Measurements from ENCODE around the gene DBNL.

The DBNL gene

DNA sequence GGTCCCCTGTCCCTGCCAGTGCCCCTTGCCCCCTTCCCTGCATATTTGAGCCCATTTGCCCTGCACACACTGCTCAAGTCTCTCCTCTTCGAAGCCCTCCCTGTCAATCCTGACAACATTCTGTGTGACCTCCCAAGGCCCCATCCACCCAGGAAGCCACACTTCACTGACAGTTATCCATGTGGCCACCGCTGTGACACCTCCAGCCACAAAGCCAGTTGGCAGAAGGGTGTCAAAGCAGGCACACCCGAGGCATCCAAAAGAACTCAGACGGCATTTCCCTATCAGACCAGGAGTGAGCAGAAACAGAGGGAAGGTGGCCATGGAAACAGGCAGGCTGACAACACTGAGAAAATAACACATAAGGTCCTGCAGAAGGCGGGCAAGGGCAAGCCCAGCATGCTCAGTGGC is 33.2 kb downstream of the DBNL start:
- H3K4me1 ChIP-seq (ENCODE audit: control insufficient read depth, insufficient read depth, low read length): peaks cover 46% of the 10 kb centered on the region
- H3K27me3 ChIP-seq (ENCODE audit: control insufficient read depth, insufficient read depth, low read length): no peaks in the 10 kb centered on the region
- H3K9me3 ChIP-seq (ENCODE audit: control insufficient read depth, low read length): no peaks in the 10 kb centered on the region
- H3K4me3 ChIP-seq (ENCODE audit: low read length): no peak overlapping the region
- no peak overlapping the region for H3K9ac ChIP-seq (ENCODE audit: low read length)
- H3K36me3 ChIP-seq (ENCODE audit: control insufficient read depth, insufficient read depth, low read length): peaks cover 6% of the 10 kb centered on the region

DNA sequence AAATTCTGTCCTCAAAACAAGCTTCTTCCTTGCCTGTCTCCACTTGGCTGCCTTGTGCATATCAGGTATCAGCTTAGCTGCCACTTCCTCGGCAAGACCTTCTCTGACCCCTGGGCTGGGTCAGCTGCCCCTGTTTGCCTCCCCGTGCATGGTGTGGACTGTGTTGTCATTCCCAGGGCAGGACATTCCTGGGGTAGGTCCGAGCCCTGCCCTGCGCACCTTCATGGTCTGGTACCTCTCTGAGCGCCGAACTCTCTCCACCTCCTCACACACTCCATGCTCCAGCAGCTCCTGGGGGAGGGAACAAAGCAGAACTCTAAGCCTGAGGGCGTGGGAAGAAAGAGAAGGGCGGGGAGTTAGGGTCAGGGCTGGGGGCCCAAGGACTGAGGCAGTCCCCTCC is 34.0 kb downstream of the DBNL start:
- H3K9ac ChIP-seq (ENCODE audit: low read length): no peak overlapping the region
- H3K9me3 ChIP-seq (ENCODE audit: control insufficient read depth, low read length): no peaks in the 10 kb centered on the region

GRCh38 chr7:44079331-44080021 is 35.0 kb downstream of the DBNL start:
- Histone ChIP-seq H3K9ac (ENCODE audit: low read length) (no peak overlapping the region), H3K4me1 (ENCODE audit: control insufficient read depth, insufficient read depth, low read length) (peaks cover 28% of the 10 kb centered on the region), H3K27me3 (ENCODE audit: control insufficient read depth, insufficient read depth, low read length) (no peaks in the 10 kb centered on the region), H3K4me3 (ENCODE audit: low read length) (no peak overlapping the region), H3K9me3 (ENCODE audit: control insufficient read depth, low read length) (no peaks in the 10 kb centered on the region), H3K36me3 (ENCODE audit: control insufficient read depth, insufficient read depth, low read length) (peaks cover 6% of the 10 kb centered on the region)

More for the DNA sequence above, 34.0 kb downstream of the DBNL start:
- Histone ChIP-seq H3K36me3 (ENCODE audit: control insufficient read depth, insufficient read depth, low read length) (peaks cover 6% of the 10 kb centered on the region), H3K27me3 (ENCODE audit: control insufficient read depth, insufficient read depth, low read length) (no peaks in the 10 kb centered on the region), H3K4me3 (ENCODE audit: low read length) (no peak overlapping the region), H3K4me1 (ENCODE audit: control insufficient read depth, insufficient read depth, low read length) (peaks cover 38% of the 10 kb centered on the region)

GRCh38 chr7:44080118-44080517 is 35.6 kb downstream of the DBNL start:
- peak overlapping the region; percentile 78 for H3K9ac ChIP-seq (ENCODE audit: low read length)
- H3K36me3 ChIP-seq (ENCODE audit: control insufficient read depth, insufficient read depth, low read length): peaks cover 6% of the 10 kb centered on the region
- peaks cover 28% of the 10 kb centered on the region for H3K4me1 ChIP-seq (ENCODE audit: control insufficient read depth, insufficient read depth, low read length)
- no peak overlapping the region for H3K4me3 ChIP-seq (ENCODE audit: low read length)
- no peaks in the 10 kb centered on the region for H3K27me3 ChIP-seq (ENCODE audit: control insufficient read depth, insufficient read depth, low read length)
- no peaks in the 10 kb centered on the region for H3K9me3 ChIP-seq (ENCODE audit: control insufficient read depth, low read length)

- Histone ChIP-seq H3K9ac (ENCODE audit: low read length) (peak overlapping the region; percentile 78), H3K4me3 (ENCODE audit: low read length) (no peak overlapping the region), H3K4me1 (ENCODE audit: control insufficient read depth, insufficient read depth, low read length) (peaks cover 23% of the 10 kb centered on the region), H3K9me3 (ENCODE audit: control insufficient read depth, low read length) (no peaks in the 10 kb centered on the region), H3K36me3 (ENCODE audit: control insufficient read depth, insufficient read depth, low read length) (peaks cover 6% of the 10 kb centered on the region), H3K27me3 (ENCODE audit: control insufficient read depth, insufficient read depth, low read length) (no peaks in the 10 kb centered on the region)
Measured at GRCh38 chr7:44080686-44081265, 36.3 kb downstream of the DBNL start.

DNA sequence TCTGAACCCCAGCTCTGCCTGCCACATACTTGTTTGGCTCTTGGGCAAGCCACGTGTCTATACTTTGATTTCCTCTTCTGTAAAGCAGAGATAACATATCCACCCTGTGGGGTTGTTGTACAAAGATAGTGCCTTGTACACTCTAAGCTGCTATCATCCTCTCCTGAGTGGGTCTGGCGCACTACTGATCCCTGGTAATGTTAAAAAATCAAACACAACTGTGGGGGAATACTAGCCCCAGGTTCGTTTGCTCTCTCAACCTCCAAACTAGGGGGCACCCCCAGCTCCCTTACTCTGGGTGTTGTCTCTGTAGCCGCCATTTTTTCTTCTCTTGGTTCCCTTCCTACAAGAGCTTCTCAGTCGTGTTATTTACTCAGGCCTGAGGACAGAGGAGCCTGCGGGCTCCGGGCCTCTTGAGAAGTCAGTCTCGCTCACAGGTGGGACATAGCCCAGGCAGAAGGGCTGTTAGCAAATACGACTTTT is 36.8 kb downstream of the DBNL start:
- Histone ChIP-seq H3K9me3 (ENCODE audit: control insufficient read depth, low read length) (no peaks in the 10 kb centered on the region), H3K36me3 (ENCODE audit: control insufficient read depth, insufficient read depth, low read length) (peaks cover 6% of the 10 kb centered on the region), H3K4me1 (ENCODE audit: control insufficient read depth, insufficient read depth, low read length) (peaks cover 18% of the 10 kb centered on the region), H3K4me3 (ENCODE audit: low read length) (peak overlapping the region; percentile 53), H3K9ac (ENCODE audit: low read length) (peak overlapping the region; percentile 78), H3K27me3 (ENCODE audit: control insufficient read depth, insufficient read depth, low read length) (no peaks in the 10 kb centered on the region)

- Histone ChIP-seq H3K4me1 (ENCODE audit: control insufficient read depth, insufficient read depth, low read length) (peaks cover 17% of the 10 kb centered on the region), H3K9ac (ENCODE audit: low read length) (peak overlapping the region; percentile 61), H3K9me3 (ENCODE audit: control insufficient read depth, low read length) (no peaks in the 10 kb centered on the region), H3K27me3 (ENCODE audit: control insufficient read depth, insufficient read depth, low read length) (no peaks in the 10 kb centered on the region), H3K4me3 (ENCODE audit: low read length) (peak overlapping the region; percentile 43), H3K36me3 (ENCODE audit: control insufficient read depth, insufficient read depth, low read length) (peaks cover 6% of the 10 kb centered on the region)
Measured at GRCh38 chr7:44082541-44083207, 38.2 kb downstream of the DBNL start.

DNA sequence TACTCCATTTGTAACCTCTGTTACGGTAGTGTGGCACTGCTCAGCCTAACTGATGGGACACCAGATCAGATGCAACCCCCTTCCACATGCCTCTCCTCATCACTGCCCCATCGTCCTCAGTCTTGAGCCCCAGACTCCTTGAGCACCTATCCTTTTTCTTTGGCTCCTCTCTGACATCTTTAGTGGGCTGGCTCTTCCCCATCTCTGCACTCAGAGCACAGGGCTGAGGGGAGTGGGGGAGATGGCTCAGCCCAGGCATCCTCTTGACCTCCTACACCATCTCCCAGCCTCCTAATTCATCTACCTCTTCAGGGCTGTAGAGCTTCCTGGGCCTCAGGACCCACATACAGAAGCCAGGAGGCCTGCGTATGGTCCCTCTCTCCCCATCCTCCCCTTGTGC is 39.3 kb downstream of the DBNL start:
- H3K27me3 ChIP-seq (ENCODE audit: control insufficient read depth, insufficient read depth, low read length): no peaks in the 10 kb centered on the region
- H3K4me1 ChIP-seq (ENCODE audit: control insufficient read depth, insufficient read depth, low read length): peaks cover 17% of the 10 kb centered on the region
- H3K36me3 ChIP-seq (ENCODE audit: control insufficient read depth, insufficient read depth, low read length): peaks cover 6% of the 10 kb centered on the region
- no peak overlapping the region for H3K4me3 ChIP-seq (ENCODE audit: low read length)
- H3K9ac ChIP-seq (ENCODE audit: low read length): no peak overlapping the region
- H3K9me3 ChIP-seq (ENCODE audit: control insufficient read depth, low read length): no peaks in the 10 kb centered on the region

DNA sequence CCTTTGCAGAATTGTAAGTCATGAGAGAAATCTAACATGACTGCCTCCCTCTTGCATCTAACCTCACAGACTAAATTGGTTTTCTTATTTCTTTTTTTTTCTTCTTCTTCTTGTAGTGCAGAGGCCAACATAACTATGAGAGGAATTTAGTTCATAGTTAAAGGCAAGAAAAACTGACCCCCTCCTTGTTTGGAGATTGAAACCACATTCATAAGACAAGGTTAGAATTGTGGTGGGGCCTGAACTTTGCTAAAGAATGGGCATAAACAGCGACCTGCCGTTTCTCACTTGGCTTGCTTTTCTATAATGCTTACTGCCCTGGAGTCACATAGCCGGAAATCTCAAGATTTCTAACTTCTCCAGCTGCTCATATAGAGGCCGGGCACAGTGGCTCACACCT is 40.2 kb downstream of the DBNL start:
- Histone ChIP-seq H3K9me3 (ENCODE audit: control insufficient read depth, low read length) (no peaks in the 10 kb centered on the region), H3K27me3 (ENCODE audit: control insufficient read depth, insufficient read depth, low read length) (no peaks in the 10 kb centered on the region), H3K4me3 (ENCODE audit: low read length) (no peak overlapping the region), H3K4me1 (ENCODE audit: control insufficient read depth, insufficient read depth, low read length) (peaks cover 17% of the 10 kb centered on the region), H3K36me3 (ENCODE audit: control insufficient read depth, insufficient read depth, low read length) (peaks cover 5% of the 10 kb centered on the region), H3K9ac (ENCODE audit: low read length) (no peak overlapping the region)

GRCh38 chr7:44085546-44085945 is 41.0 kb downstream of the DBNL start:
- Histone ChIP-seq H3K4me1 (ENCODE audit: control insufficient read depth, insufficient read depth, low read length) (peaks cover 12% of the 10 kb centered on the region), H3K4me3 (ENCODE audit: low read length) (no peak overlapping the region), H3K9me3 (ENCODE audit: control insufficient read depth, low read length) (no peaks in the 10 kb centered on the region), H3K9ac (ENCODE audit: low read length) (no peak overlapping the region), H3K36me3 (ENCODE audit: control insufficient read depth, insufficient read depth, low read length) (no peaks in the 10 kb centered on the region), H3K27me3 (ENCODE audit: control insufficient read depth, insufficient read depth, low read length) (no peaks in the 10 kb centered on the region)

- H3K4me3 ChIP-seq (ENCODE audit: low read length): no peak overlapping the region
Measured at GRCh38 chr7:44086627-44087026, 42.1 kb downstream of the DBNL start.

More at GRCh38 chr7:44086627-44087026, 42.1 kb downstream of the DBNL start:
- Histone ChIP-seq H3K9me3 (ENCODE audit: control insufficient read depth, low read length) (no peaks in the 10 kb centered on the region), H3K27me3 (ENCODE audit: control insufficient read depth, insufficient read depth, low read length) (no peaks in the 10 kb centered on the region), H3K9ac (ENCODE audit: low read length) (no peak overlapping the region), H3K36me3 (ENCODE audit: control insufficient read depth, insufficient read depth, low read length) (no peaks in the 10 kb centered on the region), H3K4me1 (ENCODE audit: control insufficient read depth, insufficient read depth, low read length) (peaks cover 1% of the 10 kb centered on the region)

All from mucosa of stomach (tissue), 1 donor.